Vagina (tissue), 2 donors: ENCODE results near the gene TMC5.

Experiments used
- CTCF ChIP-seq, 3 experiments: fragments of 450-650 bp in 2 of 3; fragments of 200-600 bp in 1 of 3; sonication (generic) in 1 of 3; IDR thresholded peaks; one replicate each; pipeline ENCODE4 v1.5.1; 2017 to 2019; ENCODE audit warnings: antibody characterized with exemption in 3 of 3, mild to moderate bottlenecking in 2 of 3, moderate library complexity in 2 of 3
- POLR2A ChIP-seq, 2 donors: fragments of 450-650 bp; IDR thresholded peaks; one replicate each; pipeline ENCODE4 v1.6.1; 2017; ENCODE audit warnings: antibody characterized with exemption in 2 of 2, mild to moderate bottlenecking in 2 of 2, moderate library complexity in 2 of 2
- POLR2AphosphoS5 ChIP-seq, 2 donors: sonication (generic); formaldehyde crosslinking; IDR thresholded peaks; one replicate each; pipeline ENCODE4 v1.9.0; 2017; ENCODE audit warnings: antibody characterized with exemption in 2 of 2, mild to moderate bottlenecking in 2 of 2, low read depth in 1 of 2; ENCODE audit not compliant: insufficient read depth in 1 of 2

DNA sequence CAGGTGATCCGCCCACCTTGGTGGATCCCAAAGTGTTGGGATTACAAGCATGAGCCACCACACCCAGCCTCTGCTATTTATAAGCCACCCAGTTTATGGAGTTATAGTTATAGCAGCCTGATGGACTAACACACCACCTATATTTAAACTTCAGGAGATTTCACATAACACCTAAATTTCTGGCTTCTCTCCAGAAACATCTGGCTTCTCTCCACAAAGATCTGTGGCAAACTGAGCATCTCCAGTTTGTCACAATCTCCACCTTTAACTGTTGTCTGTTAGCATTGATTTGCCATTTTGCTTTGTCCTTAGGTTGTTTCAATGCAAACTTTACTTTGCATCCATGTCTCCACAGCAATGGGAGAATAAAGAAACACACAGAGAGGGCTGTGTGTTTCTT lies 64.6 kb downstream of the TMC5 start:
- no peak for TF ChIP-seq CTCF (IDR thresholded peaks at IDR 0.05)
- no peak for TF ChIP-seq POLR2AphosphoS5 (IDR thresholded peaks at IDR 0.05; ENCODE audit: insufficient read depth in 1 of 2, low read depth in 1 of 2)
- TF ChIP-seq POLR2A (IDR thresholded peaks at IDR 0.05), result no peak
